Measurements from ENCODE around the gene GADD45A. TPM values are rescaled to one million over a fixed set of nuclear protein-coding genes. Genes with fewer than 3 reads are reported as not detected.
A peak's percentile ranks its signal among the peaks of the same experiment; 100 is the strongest.
"Not testable (repeated sequence)": the region's sequence is repeated elsewhere in the genome, so short reads cannot be mapped to it uniquely, and the experiment has no call there.

GADD45A gene
- total RNA-seq, 1 donor from 2014 or later: 8.7 TPM

GRCh38 chr1:67723126-67723525, 38.1 kb downstream of the GADD45A start:
- H3K9me3 Mint-ChIP-seq: no peaks in the 10 kb centered on the region
- ChIA-PET POLR2A (no interaction called here), CTCF (no interaction called here)
- ATAC-seq (ENCODE audit: low read depth) (no peak), DNase-seq (no peak)
- H3K4me3 Mint-ChIP-seq: no peak overlapping the region
- H3K27ac Mint-ChIP-seq: no peak overlapping the region
- no peaks in the 10 kb centered on the region for H3K4me1 Mint-ChIP-seq
- intact Hi-C loops (cut with micrococcal nuclease): no loop called here
- TF ChIP-seq CTCF (IDR thresholded peaks at IDR 0.05): no peak
- no peaks in the 10 kb centered on the region for H3K27me3 Mint-ChIP-seq
- H3K36me3 Mint-ChIP-seq (ENCODE audit: low read depth): no peaks in the 10 kb centered on the region

GRCh38 chr1:67723620-67724019, 38.6 kb downstream of the GADD45A start:
- DNase-seq (no peak), ATAC-seq (ENCODE audit: low read depth) (peak; percentile 40)
- no peak overlapping the region for H3K27ac Mint-ChIP-seq
- intact Hi-C loops (cut with micrococcal nuclease): no loop called here
- no peaks in the 10 kb centered on the region for H3K27me3 Mint-ChIP-seq
- H3K9me3 Mint-ChIP-seq: no peaks in the 10 kb centered on the region
- TF ChIP-seq CTCF (IDR thresholded peaks at IDR 0.05): no peak
- CTCF ChIA-PET: interaction anchor here (0.7 kb wide), 1 partner anchor 34 kb away, joined by 3 read pairs; no protein-coding TSS in a partner anchor
- no peaks in the 10 kb centered on the region for H3K4me1 Mint-ChIP-seq
- H3K36me3 Mint-ChIP-seq (ENCODE audit: low read depth): no peaks in the 10 kb centered on the region
- H3K4me3 Mint-ChIP-seq: no peak overlapping the region
- POLR2A ChIA-PET: no interaction called here

- POLR2A ChIA-PET: no interaction called here
- Mint-ChIP-seq H3K9me3 (no peaks in the 10 kb centered on the region), H3K4me1 (no peaks in the 10 kb centered on the region), H3K4me3 (no peak overlapping the region), H3K36me3 (ENCODE audit: low read depth) (no peaks in the 10 kb centered on the region), H3K27me3 (no peaks in the 10 kb centered on the region), H3K27ac (no peak overlapping the region)
- DNase-seq (no peak), ATAC-seq (ENCODE audit: low read depth) (no peak)
- CTCF ChIA-PET: no interaction called here
- intact Hi-C loops (cut with micrococcal nuclease): no loop called here
- TF ChIP-seq CTCF (IDR thresholded peaks at IDR 0.05): no peak
These were observed 40.0 kb downstream of the GADD45A start for GRCh38 chr1:67724928-67725560.

GRCh38 chr1:67726224-67726623, 41.2 kb downstream of the GADD45A start:
- Mint-ChIP-seq H3K4me3 (no peak overlapping the region), H3K9me3 (no peaks in the 10 kb centered on the region), H3K4me1 (no peaks in the 10 kb centered on the region), H3K27me3 (no peaks in the 10 kb centered on the region), H3K36me3 (ENCODE audit: low read depth) (no peaks in the 10 kb centered on the region), H3K27ac (no peak overlapping the region)
- POLR2A ChIA-PET: no interaction called here
- intact Hi-C loops (cut with micrococcal nuclease): no loop called here
- DNase-seq: no peak
- TF ChIP-seq CTCF (IDR thresholded peaks at IDR 0.05): no peak
- no peak for ATAC-seq (ENCODE audit: low read depth)
- CTCF ChIA-PET: no interaction called here

- no peak overlapping the region for H3K4me3 Mint-ChIP-seq
- H3K4me1 Mint-ChIP-seq: peaks cover 22% of the 10 kb centered on the region
These were observed 44.9 kb downstream of the GADD45A start for GRCh38 chr1:67729872-67730271.

GRCh38 chr1:67730312-67730711, 45.3 kb downstream of the GADD45A start:
- CTCF ChIA-PET; POLR2A ChIA-PET; H3K27me3 Mint-ChIP-seq; intact Hi-C loops (cut with micrococcal nuclease); DNase-seq; ATAC-seq (ENCODE audit: low read depth); H3K36me3 Mint-ChIP-seq (ENCODE audit: low read depth); H3K9me3 Mint-ChIP-seq; H3K4me3 Mint-ChIP-seq; H3K27ac Mint-ChIP-seq: not testable (repeated sequence)
- H3K4me1 Mint-ChIP-seq: peaks cover 26% of the 10 kb centered on the region

More at GRCh38 chr1:67729872-67730271, 44.9 kb downstream of the GADD45A start:
- no peaks in the 10 kb centered on the region for H3K36me3 Mint-ChIP-seq (ENCODE audit: low read depth)
- DNase-seq: no peak
- no peak for ATAC-seq (ENCODE audit: low read depth)
- no peak for TF ChIP-seq CTCF (IDR thresholded peaks at IDR 0.05)
- no peak overlapping the region for H3K27ac Mint-ChIP-seq
- H3K27me3 Mint-ChIP-seq: no peaks in the 10 kb centered on the region
- CTCF ChIA-PET: no interaction called here
- intact Hi-C loops (cut with micrococcal nuclease): no loop called here
- POLR2A ChIA-PET: no interaction called here
- no peaks in the 10 kb centered on the region for H3K9me3 Mint-ChIP-seq

Measured in activated B cell treated with CpG ODN at 0.5 μM for 24 hours (primary cell).